ENCODE results near the gene DDX50.
"Not testable (repeated sequence)": the region's sequence is repeated elsewhere in the genome, so short reads cannot be mapped to it uniquely, and the experiment has no call there.

Gene DDX50

DNA sequence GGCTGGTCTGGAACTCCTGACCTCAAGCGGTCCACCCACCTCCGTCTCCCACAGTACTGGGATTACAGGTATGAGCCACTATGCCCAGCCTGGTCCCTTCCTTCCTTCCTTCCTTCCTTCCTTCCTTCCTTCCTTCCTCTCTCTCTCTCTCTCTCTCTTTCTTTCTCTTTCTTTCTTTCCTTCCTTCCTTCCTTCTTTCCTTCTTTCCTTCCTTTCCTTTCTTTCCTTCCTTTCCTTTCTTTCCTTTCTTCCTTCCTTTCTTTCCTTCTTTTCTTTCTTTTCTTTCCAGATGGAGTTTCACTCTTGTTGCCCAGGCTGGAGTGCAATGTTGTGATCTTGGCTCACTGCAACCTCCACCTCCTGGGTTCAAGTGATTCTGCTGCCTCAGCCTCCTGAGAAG lies 28.0 kb downstream of the DDX50 start:
- not testable (repeated sequence) for H3K9me3 ChIP-seq (ENCODE audit: control insufficient read depth, low read length); H3K9ac ChIP-seq (ENCODE audit: low read length); H3K27me3 ChIP-seq (ENCODE audit: control insufficient read depth, insufficient read depth, low read length); H3K4me3 ChIP-seq (ENCODE audit: low read length); H3K4me1 ChIP-seq (ENCODE audit: control insufficient read depth, insufficient read depth, low read length); H3K36me3 ChIP-seq (ENCODE audit: control insufficient read depth, insufficient read depth, low read length)

DNA sequence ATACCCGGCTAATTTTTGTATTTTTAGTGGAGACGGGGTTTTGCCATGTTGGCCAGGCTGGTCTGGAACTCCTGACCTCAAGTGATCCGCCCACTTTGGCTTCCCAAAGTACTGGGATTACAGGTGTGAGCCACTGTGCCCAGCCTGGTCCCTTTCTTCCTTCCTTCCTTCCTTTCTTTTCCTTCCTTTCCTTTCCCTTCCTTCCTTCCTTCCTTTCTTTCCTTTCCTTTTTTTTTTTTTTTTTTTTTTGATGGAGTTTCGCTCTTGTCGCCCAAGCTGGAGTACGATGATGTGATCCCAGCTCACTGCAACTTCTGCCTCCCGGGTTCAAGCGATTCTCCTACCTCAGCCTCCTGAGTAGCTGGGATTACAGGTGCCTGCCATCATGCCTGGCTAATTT lies 28.8 kb downstream of the DDX50 start:
- H3K9ac ChIP-seq (ENCODE audit: low read length); H3K27me3 ChIP-seq (ENCODE audit: control insufficient read depth, insufficient read depth, low read length); H3K36me3 ChIP-seq (ENCODE audit: control insufficient read depth, insufficient read depth, low read length); H3K4me3 ChIP-seq (ENCODE audit: low read length); H3K4me1 ChIP-seq (ENCODE audit: control insufficient read depth, insufficient read depth, low read length); H3K9me3 ChIP-seq (ENCODE audit: control insufficient read depth, low read length): not testable (repeated sequence)

DNA sequence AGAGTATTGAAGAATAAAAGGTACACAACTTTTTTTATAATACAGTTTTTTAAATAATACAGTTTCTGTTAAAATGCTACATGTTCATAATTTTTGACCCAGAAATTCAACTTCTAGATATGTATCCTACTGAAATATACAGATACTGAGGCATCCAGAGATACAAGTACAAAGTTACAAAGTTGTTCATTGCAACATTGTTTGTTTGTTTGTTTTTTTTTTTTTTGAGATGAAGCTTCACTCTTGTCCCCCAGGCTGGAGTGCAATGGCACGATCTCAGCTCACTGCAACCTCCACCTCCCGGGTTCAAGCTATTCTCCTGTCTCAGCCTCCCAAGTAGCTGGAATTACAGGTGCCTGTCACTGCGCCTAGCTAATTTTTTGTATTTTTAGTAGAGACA lies 31.7 kb downstream of the DDX50 start:
- H3K27me3 ChIP-seq (ENCODE audit: control insufficient read depth, insufficient read depth, low read length); H3K9me3 ChIP-seq (ENCODE audit: control insufficient read depth, low read length); H3K4me3 ChIP-seq (ENCODE audit: low read length); H3K9ac ChIP-seq (ENCODE audit: low read length); H3K4me1 ChIP-seq (ENCODE audit: control insufficient read depth, insufficient read depth, low read length); H3K36me3 ChIP-seq (ENCODE audit: control insufficient read depth, insufficient read depth, low read length): not testable (repeated sequence)

DNA sequence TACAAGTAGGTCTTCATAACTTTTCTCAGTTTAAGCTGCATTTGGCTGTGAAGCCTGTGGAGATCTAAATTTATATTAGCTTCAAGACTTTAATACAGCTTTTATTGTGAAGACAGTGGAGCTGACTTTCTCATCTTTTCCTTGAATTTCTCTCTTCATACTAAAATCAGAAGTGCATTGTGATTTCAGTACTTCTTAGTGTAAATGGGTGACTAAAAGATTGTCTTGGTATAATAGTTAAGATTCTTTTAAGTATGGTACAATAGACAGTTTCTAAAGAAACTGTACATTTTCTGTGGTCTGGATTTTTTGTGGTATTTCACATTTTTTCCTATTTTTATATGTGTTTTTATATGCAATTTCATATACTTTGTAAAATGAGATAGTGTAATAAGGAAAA lies 33.9 kb downstream of the DDX50 start:
- H3K9me3 ChIP-seq (ENCODE audit: control insufficient read depth, low read length) = no peaks in the 10 kb centered on the region
- H3K9ac ChIP-seq (ENCODE audit: low read length) = no peak overlapping the region
- H3K4me3 ChIP-seq (ENCODE audit: low read length) = no peak overlapping the region
- H3K4me1 ChIP-seq (ENCODE audit: control insufficient read depth, insufficient read depth, low read length) = no peaks in the 10 kb centered on the region
- H3K27me3 ChIP-seq (ENCODE audit: control insufficient read depth, insufficient read depth, low read length) = no peaks in the 10 kb centered on the region
- no peaks in the 10 kb centered on the region for H3K36me3 ChIP-seq (ENCODE audit: control insufficient read depth, insufficient read depth, low read length)

DNA sequence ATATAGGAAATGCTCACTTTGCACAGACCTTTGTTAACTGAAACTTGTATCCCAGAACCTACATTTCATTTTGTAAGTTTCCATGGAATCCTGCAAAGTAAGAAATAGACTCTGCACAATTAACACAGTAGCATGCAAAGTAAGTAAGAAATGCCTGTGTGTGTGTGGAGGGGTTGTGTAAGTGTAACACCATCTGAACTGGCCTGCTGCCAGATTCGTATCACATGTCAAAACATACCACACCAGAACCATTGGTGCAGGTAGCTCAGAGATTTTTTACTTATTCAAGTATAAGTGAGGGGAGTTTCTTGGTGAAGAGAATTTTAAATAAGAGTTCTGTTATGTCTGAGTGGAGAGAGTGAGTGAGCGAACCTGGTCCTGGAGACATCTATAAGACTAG lies 37.0 kb downstream of the DDX50 start:
- H3K4me3 ChIP-seq (ENCODE audit: low read length) = no peak overlapping the region
- H3K27me3 ChIP-seq (ENCODE audit: control insufficient read depth, insufficient read depth, low read length) = no peaks in the 10 kb centered on the region
- no peaks in the 10 kb centered on the region for H3K9me3 ChIP-seq (ENCODE audit: control insufficient read depth, low read length)
- H3K9ac ChIP-seq (ENCODE audit: low read length) = no peak overlapping the region
- H3K4me1 ChIP-seq (ENCODE audit: control insufficient read depth, insufficient read depth, low read length) = no peaks in the 10 kb centered on the region
- H3K36me3 ChIP-seq (ENCODE audit: control insufficient read depth, insufficient read depth, low read length) = no peaks in the 10 kb centered on the region

DNA sequence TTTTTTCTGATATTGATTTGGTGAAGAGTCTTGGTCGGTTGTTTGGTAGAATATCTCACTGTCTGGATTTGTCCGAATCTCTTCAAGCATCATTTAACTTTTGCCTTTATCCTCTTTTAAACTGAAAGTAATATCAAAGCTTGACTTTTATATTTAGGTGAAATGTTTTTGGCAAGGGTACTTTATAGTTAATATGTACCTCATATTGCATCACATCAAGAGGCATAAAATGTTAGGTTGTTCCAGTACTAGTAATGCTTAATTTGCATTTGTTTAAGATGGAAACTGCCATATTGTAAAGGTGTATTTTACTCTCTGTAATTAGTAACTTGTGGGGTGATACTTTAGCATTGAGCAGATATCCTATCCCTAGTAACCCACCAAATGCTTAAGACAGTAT lies 37.8 kb downstream of the DDX50 start:
- Histone ChIP-seq H3K36me3 (ENCODE audit: control insufficient read depth, insufficient read depth, low read length) (no peaks in the 10 kb centered on the region), H3K9ac (ENCODE audit: low read length) (no peak overlapping the region), H3K27me3 (ENCODE audit: control insufficient read depth, insufficient read depth, low read length) (no peaks in the 10 kb centered on the region), H3K4me1 (ENCODE audit: control insufficient read depth, insufficient read depth, low read length) (no peaks in the 10 kb centered on the region), H3K9me3 (ENCODE audit: control insufficient read depth, low read length) (no peaks in the 10 kb centered on the region), H3K4me3 (ENCODE audit: low read length) (no peak overlapping the region)

DNA sequence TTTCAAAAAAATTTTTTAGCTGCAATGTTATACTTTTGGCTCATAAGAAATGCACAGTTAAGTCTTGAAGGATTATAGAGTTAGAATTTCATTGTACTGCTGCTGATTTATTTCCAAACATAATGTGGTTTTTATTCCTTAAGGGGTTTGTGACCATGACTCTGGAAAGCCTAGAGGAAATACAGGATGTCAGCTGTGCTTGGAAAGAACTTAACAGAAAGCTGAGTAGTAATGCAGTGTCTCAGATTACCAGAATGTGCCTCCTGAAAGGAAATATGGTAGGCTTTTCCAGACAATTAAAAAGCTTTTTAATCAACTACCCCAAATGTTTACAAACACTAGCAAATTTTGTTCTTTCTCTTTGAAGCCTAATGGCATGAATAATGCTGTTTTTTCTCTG lies 39.8 kb downstream of the DDX50 start:
- not testable (repeated sequence) for H3K36me3 ChIP-seq (ENCODE audit: control insufficient read depth, insufficient read depth, low read length); H3K27me3 ChIP-seq (ENCODE audit: control insufficient read depth, insufficient read depth, low read length); H3K9me3 ChIP-seq (ENCODE audit: control insufficient read depth, low read length); H3K4me1 ChIP-seq (ENCODE audit: control insufficient read depth, insufficient read depth, low read length); H3K4me3 ChIP-seq (ENCODE audit: low read length); H3K9ac ChIP-seq (ENCODE audit: low read length)

DNA sequence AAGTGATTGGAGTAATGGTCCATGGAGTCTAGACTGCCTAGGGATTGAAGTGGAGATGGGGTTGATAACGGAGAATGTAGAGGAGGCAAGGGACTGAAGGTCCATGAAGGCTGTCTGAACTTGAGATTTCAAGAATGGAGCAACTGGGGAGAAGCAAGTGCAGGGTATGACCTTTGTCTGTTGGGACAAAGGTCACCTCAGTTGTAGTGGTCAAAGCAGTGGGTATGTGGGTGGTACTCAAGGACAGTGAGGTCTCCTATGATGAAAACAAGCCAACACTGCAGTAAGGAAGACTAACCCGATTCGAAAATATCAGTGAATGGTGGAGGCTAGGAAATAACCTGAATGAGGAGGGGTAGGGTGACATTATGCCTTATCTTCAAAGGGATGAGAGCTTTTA lies 49.5 kb downstream of the DDX50 start:
- Histone ChIP-seq H3K36me3 (ENCODE audit: control insufficient read depth, insufficient read depth, low read length) (peaks cover 6% of the 10 kb centered on the region), H3K4me3 (ENCODE audit: low read length) (no peak overlapping the region), H3K4me1 (ENCODE audit: control insufficient read depth, insufficient read depth, low read length) (no peaks in the 10 kb centered on the region), H3K27me3 (ENCODE audit: control insufficient read depth, insufficient read depth, low read length) (no peaks in the 10 kb centered on the region), H3K9me3 (ENCODE audit: control insufficient read depth, low read length) (no peaks in the 10 kb centered on the region), H3K9ac (ENCODE audit: low read length) (no peak overlapping the region)

DNA sequence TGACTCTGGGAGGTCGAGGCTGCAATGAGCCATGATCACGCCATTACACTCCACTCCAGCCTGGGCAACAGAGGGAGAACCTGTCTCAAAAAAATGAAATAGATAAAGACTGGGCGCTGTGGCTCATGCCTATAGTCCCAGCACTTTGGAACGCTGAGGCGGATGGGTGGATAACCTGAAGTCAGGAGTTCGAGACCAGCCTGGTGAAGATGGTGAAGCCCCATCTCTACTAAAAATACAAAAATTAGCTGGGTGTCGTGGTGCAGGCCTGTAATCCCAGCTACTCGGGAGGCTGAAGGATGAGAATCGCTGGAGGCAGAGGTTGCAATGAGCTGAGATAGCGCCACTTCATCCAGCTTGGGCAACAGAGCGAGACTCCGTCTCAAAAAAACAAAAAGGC lies 53.8 kb downstream of the DDX50 start:
- no peaks in the 10 kb centered on the region for H3K27me3 ChIP-seq (ENCODE audit: control insufficient read depth, insufficient read depth, low read length)
- H3K9ac ChIP-seq (ENCODE audit: low read length) = no peak overlapping the region
- H3K4me3 ChIP-seq (ENCODE audit: low read length) = no peak overlapping the region
- H3K36me3 ChIP-seq (ENCODE audit: control insufficient read depth, insufficient read depth, low read length) = no peaks in the 10 kb centered on the region
- H3K4me1 ChIP-seq (ENCODE audit: control insufficient read depth, insufficient read depth, low read length) = peaks cover 7% of the 10 kb centered on the region
- H3K9me3 ChIP-seq (ENCODE audit: control insufficient read depth, low read length) = no peaks in the 10 kb centered on the region

DNA sequence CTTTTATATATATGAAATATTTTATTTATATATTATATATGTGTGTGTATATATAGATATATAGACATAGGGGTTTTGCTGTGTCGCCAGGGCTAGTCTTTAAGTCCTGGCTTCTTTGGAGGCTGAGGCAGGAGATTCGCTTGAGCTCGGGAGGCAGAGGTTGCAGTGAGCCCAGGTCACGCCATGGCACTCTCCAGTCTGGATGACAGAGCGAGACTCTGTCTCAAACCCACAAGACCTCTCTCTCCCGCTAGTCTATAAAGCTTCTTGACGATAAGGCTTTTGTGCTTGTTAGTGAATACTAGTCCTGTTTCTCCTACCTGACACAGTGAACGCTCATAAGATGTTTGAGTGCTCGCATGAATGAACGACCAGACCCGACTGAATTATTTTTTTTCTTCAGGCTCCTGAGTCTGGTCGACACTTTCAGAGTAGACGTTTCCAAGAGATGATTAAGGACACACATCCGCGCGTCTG lies 54.3 kb downstream of the DDX50 start:
- Histone ChIP-seq H3K27me3 (ENCODE audit: control insufficient read depth, insufficient read depth, low read length) (no peaks in the 10 kb centered on the region), H3K9ac (ENCODE audit: low read length) (peak overlapping the region; percentile 54), H3K36me3 (ENCODE audit: control insufficient read depth, insufficient read depth, low read length) (no peaks in the 10 kb centered on the region), H3K4me3 (ENCODE audit: low read length) (peak overlapping the region; percentile 47), H3K9me3 (ENCODE audit: control insufficient read depth, low read length) (no peaks in the 10 kb centered on the region), H3K4me1 (ENCODE audit: control insufficient read depth, insufficient read depth, low read length) (peaks cover 7% of the 10 kb centered on the region)

DNA sequence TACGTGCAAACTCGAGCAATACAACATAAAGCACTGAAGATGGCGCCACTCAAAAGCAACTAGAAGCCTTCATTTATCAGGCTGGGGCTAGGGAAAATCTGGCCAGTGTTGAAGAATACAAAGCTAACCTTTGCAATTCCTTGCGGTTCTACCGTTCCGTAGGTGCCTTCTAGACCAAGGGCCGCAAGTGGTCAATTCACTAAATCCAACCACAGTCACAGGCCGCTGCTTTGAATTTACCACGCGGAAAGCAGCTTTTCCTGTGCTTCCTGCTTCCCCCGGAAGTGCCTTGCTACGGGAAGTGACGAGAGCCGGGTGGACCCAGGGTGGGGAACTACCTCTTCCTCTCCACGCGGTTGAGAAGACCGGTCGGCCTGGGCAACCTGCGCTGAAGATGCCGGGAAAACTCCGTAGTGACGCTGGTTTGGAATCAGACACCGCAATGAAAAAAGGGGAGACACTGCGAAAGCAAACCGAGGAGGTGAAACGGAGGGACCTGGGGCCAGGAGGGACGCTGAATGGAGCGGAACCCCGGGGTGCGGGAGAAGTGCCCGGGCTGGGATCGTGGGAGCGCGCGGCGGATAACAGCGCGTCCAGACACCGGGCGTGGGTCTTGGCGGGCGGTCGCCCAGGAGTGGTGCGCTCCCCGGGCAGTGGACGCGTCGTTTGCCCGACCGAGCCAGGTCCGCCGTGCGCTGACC lies 54.9 kb downstream of the DDX50 start, which contains the start of gene DDX21:
TSS of gene DDX21 (plus strand) at position 339 of the 701 bp plus-strand sequence. CDS start at position 395, 56 bp downstream.
- peak within 1 kb of the TSS; percentile 47 for H3K4me3 ChIP-seq (ENCODE audit: low read length)
- H3K4me1 ChIP-seq (ENCODE audit: control insufficient read depth, insufficient read depth, low read length) = peaks cover 7% of the 10 kb centered on the region
- peak within 1 kb of the TSS; percentile 54 for H3K9ac ChIP-seq (ENCODE audit: low read length)
- no peaks in the 10 kb centered on the region for H3K27me3 ChIP-seq (ENCODE audit: control insufficient read depth, insufficient read depth, low read length)
- no peaks in the 10 kb centered on the region for H3K36me3 ChIP-seq (ENCODE audit: control insufficient read depth, insufficient read depth, low read length)
- H3K9me3 ChIP-seq (ENCODE audit: control insufficient read depth, low read length) = no peaks in the 10 kb centered on the region

DNA sequence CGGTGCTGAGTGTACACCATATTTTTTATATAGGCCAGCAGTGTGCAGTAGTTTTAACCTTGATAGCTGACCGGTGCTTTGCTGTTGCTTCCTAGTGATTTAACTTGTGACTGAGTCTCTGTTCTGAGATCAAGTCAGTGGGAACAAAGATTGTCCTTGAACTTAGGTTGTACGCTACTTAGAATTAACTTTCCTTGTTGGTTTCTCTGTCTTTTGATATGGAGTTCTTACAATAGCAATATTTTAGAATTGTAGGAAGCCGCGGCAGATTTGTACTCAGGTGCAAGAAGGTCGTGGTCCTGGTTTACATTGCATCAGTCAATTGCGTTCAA lies 56.1 kb downstream of the DDX50 start:
- H3K27me3 ChIP-seq (ENCODE audit: control insufficient read depth, insufficient read depth, low read length) = no peaks in the 10 kb centered on the region
- H3K36me3 ChIP-seq (ENCODE audit: control insufficient read depth, insufficient read depth, low read length) = no peaks in the 10 kb centered on the region
- peaks cover 7% of the 10 kb centered on the region for H3K4me1 ChIP-seq (ENCODE audit: control insufficient read depth, insufficient read depth, low read length)
- peak overlapping the region; percentile 47 for H3K4me3 ChIP-seq (ENCODE audit: low read length)
- H3K9me3 ChIP-seq (ENCODE audit: control insufficient read depth, low read length) = no peaks in the 10 kb centered on the region
- peak overlapping the region; percentile 54 for H3K9ac ChIP-seq (ENCODE audit: low read length)

DNA sequence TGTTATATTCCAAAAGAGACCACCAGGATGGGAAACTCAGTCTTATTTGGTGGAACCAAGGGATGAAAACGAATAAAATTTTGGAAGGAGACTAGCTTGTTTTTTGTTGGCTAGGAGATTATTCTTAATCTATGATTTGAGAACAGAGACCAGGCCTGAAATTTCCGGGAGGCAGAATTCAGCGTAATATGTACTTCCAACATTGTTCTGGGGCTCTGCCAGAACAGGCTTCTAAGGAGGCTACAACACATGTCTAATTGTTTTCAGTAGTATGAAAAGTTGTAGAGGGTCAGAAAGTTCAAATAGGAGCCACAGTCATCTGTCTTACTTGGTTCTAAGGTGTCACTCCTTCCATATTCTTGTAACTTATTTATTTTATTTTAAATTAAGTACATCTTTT lies 56.5 kb downstream of the DDX50 start:
- Histone ChIP-seq H3K4me3 (ENCODE audit: low read length) (peak overlapping the region; percentile 47), H3K9ac (ENCODE audit: low read length) (peak overlapping the region; percentile 54), H3K27me3 (ENCODE audit: control insufficient read depth, insufficient read depth, low read length) (no peaks in the 10 kb centered on the region), H3K9me3 (ENCODE audit: control insufficient read depth, low read length) (no peaks in the 10 kb centered on the region), H3K36me3 (ENCODE audit: control insufficient read depth, insufficient read depth, low read length) (no peaks in the 10 kb centered on the region), H3K4me1 (ENCODE audit: control insufficient read depth, insufficient read depth, low read length) (peaks cover 7% of the 10 kb centered on the region)

Data from mucosa of stomach (tissue), 1 donor.